HFF-Myc (cell line): ENCODE results near the gene SOD2.

Source experiments
- DNase-seq: peaks from one replicate; pipeline ENCODE4 v3.0.0-alpha.2; 2011; ENCODE audit warnings: low read depth; ENCODE audit errors: extremely low read depth
- H3K4me3 ChIP-seq: replicated peaks from 2 replicates; pipeline ENCODE4 v1.5.1; 2011; ENCODE audit warnings: low read depth, mild to moderate bottlenecking, control low read depth, low read length
- TF ChIP-seq, protein P1 (sequence below): IDR thresholded peaks from 2 replicates; pipeline ENCODE4 v1.5.1; 2012; ENCODE audit warnings: mild to moderate bottlenecking, low read depth, low read length, control low read depth; ENCODE audit errors: missing control alignments

The SOD2 gene

DNA sequence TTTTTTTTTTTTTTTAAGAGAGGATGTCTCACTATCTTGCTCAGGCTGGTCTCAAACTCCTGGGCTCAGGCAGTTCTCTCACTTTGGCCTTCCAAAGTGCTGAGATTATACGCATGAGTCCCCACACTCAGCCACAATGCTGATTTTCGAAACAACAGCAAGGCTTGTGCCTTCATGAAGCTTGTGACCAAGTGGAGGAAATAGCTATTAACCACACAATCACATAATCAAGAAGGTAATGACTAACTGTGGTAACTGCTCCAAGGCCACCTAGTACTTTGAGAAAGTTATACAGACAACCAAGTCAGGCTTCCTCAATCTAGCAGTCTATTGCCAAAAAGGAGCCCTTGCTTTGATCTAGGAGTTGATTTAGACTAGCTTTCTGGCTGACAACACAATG, 46.3 kb downstream of the SOD2 start:
- no peak for DNase-seq
- no peak overlapping the region for H3K4me3 ChIP-seq
- TF ChIP-seq, protein P1, sequence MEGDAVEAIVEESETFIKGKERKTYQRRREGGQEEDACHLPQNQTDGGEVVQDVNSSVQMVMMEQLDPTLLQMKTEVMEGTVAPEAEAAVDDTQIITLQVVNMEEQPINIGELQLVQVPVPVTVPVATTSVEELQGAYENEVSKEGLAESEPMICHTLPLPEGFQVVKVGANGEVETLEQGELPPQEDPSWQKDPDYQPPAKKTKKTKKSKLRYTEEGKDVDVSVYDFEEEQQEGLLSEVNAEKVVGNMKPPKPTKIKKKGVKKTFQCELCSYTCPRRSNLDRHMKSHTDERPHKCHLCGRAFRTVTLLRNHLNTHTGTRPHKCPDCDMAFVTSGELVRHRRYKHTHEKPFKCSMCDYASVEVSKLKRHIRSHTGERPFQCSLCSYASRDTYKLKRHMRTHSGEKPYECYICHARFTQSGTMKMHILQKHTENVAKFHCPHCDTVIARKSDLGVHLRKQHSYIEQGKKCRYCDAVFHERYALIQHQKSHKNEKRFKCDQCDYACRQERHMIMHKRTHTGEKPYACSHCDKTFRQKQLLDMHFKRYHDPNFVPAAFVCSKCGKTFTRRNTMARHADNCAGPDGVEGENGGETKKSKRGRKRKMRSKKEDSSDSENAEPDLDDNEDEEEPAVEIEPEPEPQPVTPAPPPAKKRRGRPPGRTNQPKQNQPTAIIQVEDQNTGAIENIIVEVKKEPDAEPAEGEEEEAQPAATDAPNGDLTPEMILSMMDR = no peak

DNA sequence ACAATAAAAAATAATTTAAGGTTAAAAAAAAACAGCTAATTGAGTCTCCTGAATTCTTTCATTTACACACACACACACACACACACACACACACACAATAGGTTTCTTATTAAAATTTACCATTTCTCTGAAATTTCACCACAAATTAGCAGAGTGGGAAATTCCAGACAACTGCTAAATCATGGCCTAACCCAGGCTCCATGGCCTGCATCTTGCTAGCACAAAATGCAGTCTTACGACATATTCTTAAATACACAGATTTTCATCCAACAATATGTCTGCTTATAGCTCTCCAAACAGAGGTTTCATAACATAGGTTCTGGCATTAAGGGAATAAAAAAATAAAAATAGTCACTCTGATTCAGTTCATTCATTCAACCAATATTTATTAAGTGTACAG, 46.9 kb downstream of the SOD2 start:
- TF ChIP-seq, protein P1 = no peak
- DNase-seq = no peak
- H3K4me3 ChIP-seq = no peak overlapping the region

DNA sequence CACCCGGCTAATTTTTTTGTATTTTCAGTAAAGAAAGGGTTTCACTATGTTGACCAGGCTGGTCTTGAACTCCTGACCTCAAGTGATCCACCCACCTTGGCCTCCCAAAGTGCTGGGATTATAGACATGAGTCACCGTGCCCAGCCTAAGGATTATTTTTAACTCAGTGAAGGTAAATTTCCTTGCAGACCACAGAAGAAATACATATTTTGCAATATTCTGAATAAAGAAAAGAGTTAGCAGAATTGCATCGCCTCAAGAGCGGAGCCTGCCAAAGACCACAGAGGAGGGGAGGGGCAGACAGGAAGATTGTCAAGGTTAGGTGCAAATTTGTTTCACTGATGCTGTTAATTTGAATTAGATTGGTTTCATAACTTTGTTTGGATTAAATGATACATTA, 47.4 kb downstream of the SOD2 start:
- TF ChIP-seq, protein P1 = no peak
- no peak overlapping the region for H3K4me3 ChIP-seq
- no peak for DNase-seq
